GM12878 (cell line): ENCODE data around the gene RAB6B. TPM values are rescaled to one million over a fixed set of nuclear protein-coding genes. Genes with fewer than 3 reads are reported as not detected.

ENCODE experiments used
- ATAC-seq: fragments of 200-7000 bp; cut with Tn5 transposase; 3 replicates; pipeline ENCODE4 v1.9.1; 2020; ENCODE audit warnings: mild to moderate bottlenecking, moderate library complexity
- BruUV-seq: library from RNA; stranded (reverse); fragments of 400-500 nt; replicated peaks from 2 replicates; lab custom pipeline; 2021; lab: Mats Ljungman, UMichigan
- CTCF ChIA-PET: fragments of 300-600 bp; sonication (Branson Sonifier 250); formaldehyde crosslinking; extraction: SDS; loops from one replicate; lab custom pipeline; 2021; ENCODE audit warnings: inconsistent platforms; lab: Yijun Ruan, JAX
- POLR2A ChIA-PET: fragments of 350-600 bp; formaldehyde crosslinking; extraction: SDS; loops from one replicate; lab custom pipeline; 2021; ENCODE audit warnings: inconsistent platforms; lab: Charles Lee
- RAD21 ChIA-PET: fragments of 300-600 bp; sonication (Branson Sonifier 250); formaldehyde crosslinking; loops from one replicate; lab custom pipeline; 2023; ENCODE audit warnings: antibody characterized with exemption; ENCODE audit not compliant: unreplicated experiment; lab: Charles Lee
- SMC1A ChIA-PET: fragments of 300-600 bp; sonication (Branson Sonifier 250); formaldehyde crosslinking; loops from one replicate; lab custom pipeline; 2023; ENCODE audit not compliant: unreplicated experiment, uncharacterized antibody; lab: Charles Lee
- DNase-seq: peaks from one replicate; pipeline ENCODE4 v3.0.0-alpha.2; 2011; ENCODE audit warnings: low read depth, low spot score
- FAIRE-seq: peaks from 3 replicates; lab custom pipeline; 2011; peaks lifted over from hg19 to GRCh38; lab: Jason Lieb, UNC
- H2AFZ ChIP-seq: 2 replicates; pipeline ENCODE4 v1.6.0; 2011; ENCODE audit warnings: low read depth, low read length, control low read depth; ENCODE audit not compliant: control insufficient read depth
- H3K27ac ChIP-seq: 2 replicates; pipeline ENCODE4 v1.5.1; 2011; ENCODE audit warnings: control low read depth; ENCODE audit not compliant: control insufficient read depth, insufficient read depth
- H3K27me3 ChIP-seq, 2 experiments: replicated peaks in 1 of 2; 2 replicates each; pipeline versions ENCODE4 v1.6.0 to v1.6.1; 2011; ENCODE audit warnings: low read length in 1 of 2; ENCODE audit not compliant: control insufficient read depth in 2 of 2, insufficient read depth in 2 of 2
- H3K36me3 ChIP-seq, 2 experiments: 2 replicates each; pipeline ENCODE4 v1.5.1; 2011; ENCODE audit warnings: low read length in 1 of 2; ENCODE audit not compliant: control insufficient read depth in 2 of 2, insufficient read depth in 2 of 2
- H3K4me1 ChIP-seq: 2 replicates; pipeline ENCODE4 v1.6.1; 2011; ENCODE audit warnings: mild to moderate bottlenecking, low read length, moderate library complexity, mixed read lengths; ENCODE audit not compliant: control insufficient read depth, insufficient read depth
- H3K4me2 ChIP-seq: 2 replicates; pipeline ENCODE4 v1.6.0; 2011; ENCODE audit warnings: control low read depth; ENCODE audit not compliant: control insufficient read depth, insufficient read depth
- H3K4me3 ChIP-seq: fragments of 200-600 bp; sonication (generic); 2 replicates; pipeline ENCODE4 v1.5.1; 2016
- H3K79me2 ChIP-seq: 2 replicates; pipeline ENCODE4 v1.6.0; 2011; ENCODE audit warnings: low read length; ENCODE audit not compliant: control insufficient read depth, insufficient read depth
- H3K9ac ChIP-seq: 2 replicates; pipeline ENCODE4 v1.8.0; 2011; ENCODE audit warnings: low read length, control low read depth, mixed read lengths; ENCODE audit not compliant: control insufficient read depth, insufficient read depth
- H3K9me3 ChIP-seq: replicated peaks from 3 replicates; pipeline ENCODE4 v1.5.1; 2011; ENCODE audit warnings: mild to moderate bottlenecking, low read length; ENCODE audit not compliant: control insufficient read depth, insufficient read depth
- H4K20me1 ChIP-seq: 2 replicates; pipeline ENCODE4 v1.6.0; 2011; ENCODE audit not compliant: control insufficient read depth, insufficient read depth
- JUNB ChIP-seq: IDR thresholded peaks from 2 replicates; pipeline ENCODE4 v1.6.1; 2016; ENCODE audit warnings: antibody characterized with exemption, mild to moderate bottlenecking
- MTA3 ChIP-seq: IDR thresholded peaks from 2 replicates; pipeline ENCODE4 v1.6.1; 2012; ENCODE audit warnings: low read length, inconsistent platforms, borderline replicate concordance
- NRF1 ChIP-seq: conservative IDR thresholded peaks from 2 replicates; pipeline ENCODE4 v1.6.1; 2011; ENCODE audit warnings: mild to moderate bottlenecking, low read depth, low read length, improper control_type of control experiment
- WGBS: methylation state at CpG from one replicate; pipeline ENCODE4 v1.1.6; 2016; ENCODE audit warnings: low lambda C conversion rate; ENCODE audit not compliant: insufficient replicate concordance, insufficient coverage; ENCODE audit errors: missing lambda C conversion rate; 5-methylcytosine and 5-hydroxymethylcytosine counted together
- in situ Hi-C: fragments of 300-500 bp; cut with MboI; formaldehyde crosslinking; loops from 9 replicates; pipeline ENCODE4 v1.14.3; 2018; ENCODE audit warnings: mixed read lengths
- intact Hi-C: fragments of 100-400 bp; cut with micrococcal nuclease; formaldehyde crosslinking; loops from one replicate; pipeline ENCODE4 v1.14.2; 2022; ENCODE audit not compliant: unreplicated experiment
- polyA plus RNA-seq, 11 experiments: library from polyadenylated mRNA; depleted of rRNA in 4 of 11; unstranded in 6 of 11; stranded (reverse) in 5 of 11; fragments of >200 nt; fragmentation: Nextera tagmentation in 4 of 11; fragmentation: Illumina TruSeq in 1 of 11; extraction: Ambion mirVana in 4 of 11; extraction: Trizol in 1 of 11; gene quantifications; 1 replicate in 1 of 11; 2 replicates in 10 of 11; pipeline versions ENCODE4 v1.2.1 to v1.2.3, GENCODE V29; 2011 to 2016; ENCODE audit warnings: inconsistent platforms in 2 of 11, missing spikeins in 2 of 11, low read depth in 1 of 11
- total RNA-seq, 4 experiments: library from RNA; depleted of rRNA in 3 of 4; stranded (reverse); fragments of >200 nt in 3 of 4; fragmentation: Illumina TruSeq in 1 of 4; extraction: Trizol in 1 of 4; gene quantifications; 2 replicates each; pipeline versions ENCODE4 v1.2.1 to v1.2.3, GENCODE V29; 2013 to 2021

Gene RAB6B
- total and polyA plus RNA-seq, 10 of the 15 experiments (the other 5 are each of a cell fraction or from before 2014, with no cell fraction given), result 0.01 to 0.16 (median 0.04) TPM; not detected in 5

GRCh38 chr3:133874344-133874743 lies 21.3 kb downstream of the RAB6B start:
- BruUV-seq, result no TSS peak

GRCh38 chr3:133872781-133873180 lies 22.9 kb downstream of the RAB6B start:
- Histone ChIP-seq H4K20me1 (no peaks in the 10 kb centered on the region), H2AFZ (no peak overlapping the region), H3K9me3 (no peaks in the 10 kb centered on the region; the same call in 2 of the 3 replicates), H3K27ac (no peak overlapping the region), H3K79me2 (no peaks in the 10 kb centered on the region), H3K9ac (no peak overlapping the region), H3K27me3 (peaks cover 1 to 5% of the 10 kb centered on the region in 2 experiments; a peak in 2 of 4 replicates), H3K4me3 (no peak overlapping the region), H3K4me2 (no peak overlapping the region), H3K36me3 (no peaks in the 10 kb centered on the region), H3K4me1 (no peaks in the 10 kb centered on the region)
- DNase-seq (no peak), FAIRE-seq (no peak), ATAC-seq (no peak)
- in situ Hi-C loops (no loop called here), intact Hi-C loops (no loop called here)
- ChIA-PET SMC1A (no interaction called here), RAD21 (no interaction called here), CTCF (interaction anchor here (0.6 kb wide), 1 partner anchor 394 kb away, joined by 3 read pairs; no protein-coding TSS in a partner anchor), POLR2A (no interaction called here)
- BruUV-seq, result no TSS peak
- 56% methylated on average over 7 of the region's 7 CpGs for WGBS
- no peak for TF ChIP-seq NRF1

More at GRCh38 chr3:133874344-133874743, 21.3 kb downstream of the RAB6B start:
- POLR2A ChIA-PET, result no interaction called here
- no peak overlapping the region for H2AFZ ChIP-seq
- in situ Hi-C loops (no loop called here), intact Hi-C loops (no loop called here)
- no peaks in the 10 kb centered on the region for H4K20me1 ChIP-seq
- RAD21 ChIA-PET, result no interaction called here
- H3K27me3 ChIP-seq, result peaks cover 0 to 1% of the 10 kb centered on the region in 2 experiments; a peak in 2 of 4 replicates
- no peak overlapping the region for H3K4me2 ChIP-seq
- ATAC-seq (0 out of 3 replicates have a peak, but pooled peaks have one; percentile 44), FAIRE-seq (no peak), DNase-seq (no peak)
- no peak overlapping the region for H3K27ac ChIP-seq
- no peak overlapping the region for H3K4me3 ChIP-seq
- TF ChIP-seq JUNB (peak; percentile 67), MTA3 (no peak)
- SMC1A ChIA-PET, result interaction anchor here (0.6 to 1.2 kb wide), 2 partner anchors 31 to 67 kb away, joined by 3 read pairs; no protein-coding TSS in a partner anchor
- H3K9ac ChIP-seq, result no peak overlapping the region
- CTCF ChIA-PET, result interaction anchor here (0.9 kb wide), 1 partner anchor 91 kb away, joined by 3 read pairs; no protein-coding TSS in a partner anchor
- 0% methylated on average over 1 of the region's 1 CpG for WGBS
- no peaks in the 10 kb centered on the region for H3K36me3 ChIP-seq
- no peaks in the 10 kb centered on the region for H3K4me1 ChIP-seq
- H3K79me2 ChIP-seq, result no peaks in the 10 kb centered on the region
- no peaks in the 10 kb centered on the region; the same call in 2 of the 3 replicates for H3K9me3 ChIP-seq
